Colonic mucosa (tissue), 4 donors: ENCODE results near the gene FGD4. TPM values are rescaled to one million over a fixed set of nuclear protein-coding genes. Genes with fewer than 3 reads are reported as not detected.

Experiments
- DNase-seq: peaks from one replicate; pipeline ENCODE4 v3.0.0-alpha.2; 2020
- H3K27ac ChIP-seq: fragments of 200-600 bp; one replicate; pipeline ENCODE4 v1.8.0; 2021
- H3K27me3 ChIP-seq: fragments of 200-600 bp; one replicate; pipeline ENCODE4 v1.8.0; 2021
- H3K36me3 ChIP-seq: fragments of 200-600 bp; one replicate; pipeline ENCODE4 v1.8.0; 2021
- H3K4me1 ChIP-seq: fragments of 200-600 bp; one replicate; pipeline ENCODE4 v1.8.0; 2021; ENCODE audit warnings: mild to moderate bottlenecking
- H3K4me3 ChIP-seq: fragments of 200-600 bp; one replicate; pipeline ENCODE4 v1.8.0; 2021
- H3K9ac ChIP-seq, 2 donors: one replicate each; pipeline ENCODE4 v1.7.0; 2013; ENCODE audit warnings: control low read depth in 2 of 2, low read depth in 2 of 2, low read length in 2 of 2
- H3K9me3 ChIP-seq: fragments of 200-600 bp; one replicate; pipeline ENCODE4 v1.8.0; 2021
- intact Hi-C: fragments of 100-400 bp; cut with DNase I; formaldehyde crosslinking; loops from one replicate; pipeline ENCODE4 v1.14.1; 2022
- total RNA-seq, 2 donors: library from RNA; stranded (reverse); fragmentation: NEBNext Ultra II Directional in 1 of 2; extraction: Animal tissue kit (Norgen Biotek cat#: 25700) in 1 of 2; gene quantifications; one replicate each; pipeline ENCODE4 v1.2.1, GENCODE V29; 2021
- TF ChIP-seq, protein P1 (sequence below): fragments of 200-600 bp; IDR thresholded peaks from one replicate; pipeline ENCODE4 v1.8.0; 2022; ENCODE audit warnings: antibody characterized with exemption, mild to moderate bottlenecking
- donor health status: healthy.
- donor health status: DM: no; HTN: no; CAD: no.
- donor health status: DM: no; HTN: no; CAD: no.

FGD4 gene
- 10 to 100 TPM; 38.4 to 47.6 TPM for total RNA-seq

GRCh38 chr12:32399370-32400113, at the start of gene FGD4:
FGD4 (plus strand) TSS chr12:32399558.
- Histone ChIP-seq H3K36me3 (no peaks in the 10 kb centered on the region), H3K27ac (peak within 1 kb of the TSS; percentile 97), H3K4me3 (peak within 1 kb of the TSS; percentile 65), H3K4me1 (peaks cover 4% of the 10 kb centered on the region), H3K9ac (peak within 1 kb of the TSS; percentile 95 to 96), H3K9me3 (no peaks in the 10 kb centered on the region), H3K27me3 (no peaks in the 10 kb centered on the region)
- intact Hi-C loops: no loop called here
- TF ChIP-seq, protein P1, sequence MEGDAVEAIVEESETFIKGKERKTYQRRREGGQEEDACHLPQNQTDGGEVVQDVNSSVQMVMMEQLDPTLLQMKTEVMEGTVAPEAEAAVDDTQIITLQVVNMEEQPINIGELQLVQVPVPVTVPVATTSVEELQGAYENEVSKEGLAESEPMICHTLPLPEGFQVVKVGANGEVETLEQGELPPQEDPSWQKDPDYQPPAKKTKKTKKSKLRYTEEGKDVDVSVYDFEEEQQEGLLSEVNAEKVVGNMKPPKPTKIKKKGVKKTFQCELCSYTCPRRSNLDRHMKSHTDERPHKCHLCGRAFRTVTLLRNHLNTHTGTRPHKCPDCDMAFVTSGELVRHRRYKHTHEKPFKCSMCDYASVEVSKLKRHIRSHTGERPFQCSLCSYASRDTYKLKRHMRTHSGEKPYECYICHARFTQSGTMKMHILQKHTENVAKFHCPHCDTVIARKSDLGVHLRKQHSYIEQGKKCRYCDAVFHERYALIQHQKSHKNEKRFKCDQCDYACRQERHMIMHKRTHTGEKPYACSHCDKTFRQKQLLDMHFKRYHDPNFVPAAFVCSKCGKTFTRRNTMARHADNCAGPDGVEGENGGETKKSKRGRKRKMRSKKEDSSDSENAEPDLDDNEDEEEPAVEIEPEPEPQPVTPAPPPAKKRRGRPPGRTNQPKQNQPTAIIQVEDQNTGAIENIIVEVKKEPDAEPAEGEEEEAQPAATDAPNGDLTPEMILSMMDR: peak; percentile 10
- peak; percentile 90 for DNase-seq

GRCh38 chr12:32353540-32353939, 45.8 kb upstream of the FGD4 start:
- no peaks in the 10 kb centered on the region for H3K36me3 ChIP-seq
- no peaks in the 10 kb centered on the region for H3K9me3 ChIP-seq
- H3K9ac ChIP-seq: no peak overlapping the region
- no peak overlapping the region for H3K27ac ChIP-seq
- no peaks in the 10 kb centered on the region for H3K4me1 ChIP-seq
- H3K4me3 ChIP-seq: no peak overlapping the region
- TF ChIP-seq, protein P1: no peak
- DNase-seq: no peak
- intact Hi-C loops: no loop called here
- H3K27me3 ChIP-seq: no peaks in the 10 kb centered on the region

DNA sequence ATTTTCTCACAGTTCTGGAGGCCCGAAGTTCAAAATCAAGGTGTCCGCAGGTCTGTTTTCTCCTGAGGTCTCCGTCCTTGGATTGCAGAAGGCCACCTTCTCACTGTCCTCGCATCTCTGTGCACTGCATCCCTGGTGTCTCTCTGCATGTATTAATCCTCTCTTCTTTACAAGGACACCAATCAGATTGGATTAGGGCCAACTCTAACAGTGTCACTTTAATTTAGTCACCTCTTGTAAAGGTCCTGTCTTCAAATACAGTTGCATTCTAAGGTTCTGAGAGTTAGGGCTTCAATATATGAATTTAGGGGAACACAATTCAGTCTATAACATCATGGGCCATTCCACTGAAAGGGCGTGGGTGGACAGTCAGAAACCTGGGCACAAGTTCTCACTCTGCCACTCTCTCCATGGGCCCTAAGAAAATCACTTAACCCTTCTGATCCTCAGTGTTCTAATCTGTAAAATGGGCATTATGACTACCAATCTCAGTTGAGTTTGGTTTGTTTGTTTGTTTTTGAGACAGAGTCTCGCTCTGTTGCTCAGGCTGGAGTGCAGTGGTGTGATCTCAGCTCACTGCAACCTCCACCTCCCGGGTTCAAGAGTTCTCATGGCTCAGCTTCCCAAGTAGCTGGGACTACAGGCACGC, 41.6 kb upstream of the FGD4 start:
- Histone ChIP-seq H3K4me3 (no peak overlapping the region), H3K9ac (no peak overlapping the region), H3K9me3 (no peaks in the 10 kb centered on the region), H3K27ac (no peak overlapping the region), H3K4me1 (no peaks in the 10 kb centered on the region), H3K36me3 (no peaks in the 10 kb centered on the region), H3K27me3 (no peaks in the 10 kb centered on the region)
- TF ChIP-seq, protein P1: no peak
- intact Hi-C loops: no loop called here
- DNase-seq: no peak

DNA sequence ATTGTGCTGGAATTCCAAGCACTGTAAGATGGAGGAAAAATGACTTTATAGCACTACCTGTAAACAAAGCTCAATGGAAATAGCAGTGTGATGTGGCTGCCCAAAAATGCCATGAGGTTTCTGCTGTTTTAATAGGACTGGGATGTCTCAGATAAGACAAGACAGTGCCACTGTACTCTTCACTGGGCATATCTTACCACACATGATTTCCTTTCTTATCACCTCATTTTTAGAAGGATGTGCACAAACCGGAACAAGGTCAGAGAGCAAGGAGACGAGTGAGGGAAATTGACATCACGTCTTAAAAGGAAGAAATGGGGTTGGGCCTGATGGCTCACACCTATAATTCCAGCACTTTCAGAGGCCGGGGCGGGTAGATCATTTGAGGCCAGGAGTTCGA, 38.4 kb upstream of the FGD4 start:
- H3K27ac ChIP-seq: no peak overlapping the region
- no peaks in the 10 kb centered on the region for H3K27me3 ChIP-seq
- no peaks in the 10 kb centered on the region for H3K4me1 ChIP-seq
- TF ChIP-seq, protein P1: no peak
- no peak for DNase-seq
- intact Hi-C loops: loop anchor here (5.0 to 10.0 kb wide), 2 partner anchors 291 to 1664 kb away; partner anchors contain the start of gene ALG10
- H3K9me3 ChIP-seq: no peaks in the 10 kb centered on the region
- no peaks in the 10 kb centered on the region for H3K36me3 ChIP-seq
- no peak overlapping the region for H3K9ac ChIP-seq
- H3K4me3 ChIP-seq: no peak overlapping the region

GRCh38 chr12:32362892-32363291, 36.5 kb upstream of the FGD4 start:
- DNase-seq: no peak
- intact Hi-C loops: loop anchor here (5.0 to 10.0 kb wide), 2 partner anchors 289 to 1662 kb away; partner anchors contain the start of gene ALG10

More at GRCh38 chr12:32362892-32363291, 36.5 kb upstream of the FGD4 start:
- Histone ChIP-seq H3K36me3 (no peaks in the 10 kb centered on the region), H3K9ac (no peak overlapping the region), H3K4me3 (no peak overlapping the region), H3K27ac (no peak overlapping the region), H3K9me3 (no peaks in the 10 kb centered on the region), H3K27me3 (no peaks in the 10 kb centered on the region), H3K4me1 (no peaks in the 10 kb centered on the region)
- TF ChIP-seq, protein P1: no peak
